HFF-Myc (cell line): Measurements from ENCODE around the gene NUP43.
"Not testable (repeated sequence)": the region's sequence is repeated elsewhere in the genome, so short reads cannot be mapped to it uniquely, and the experiment has no call there.

Experiments
- DNase-seq: peaks from one replicate; pipeline ENCODE4 v3.0.0-alpha.2; 2011; ENCODE audit warnings: low read depth; ENCODE audit errors: extremely low read depth
- H3K4me3 ChIP-seq: replicated peaks from 2 replicates; pipeline ENCODE4 v1.5.1; 2011; ENCODE audit warnings: low read depth, mild to moderate bottlenecking, control low read depth, low read length
- CTCF ChIP-seq: IDR thresholded peaks from 2 replicates; pipeline ENCODE4 v1.5.1; 2012; ENCODE audit warnings: mild to moderate bottlenecking, low read depth, low read length, control low read depth; ENCODE audit errors: missing control alignments

NUP43 gene

DNA sequence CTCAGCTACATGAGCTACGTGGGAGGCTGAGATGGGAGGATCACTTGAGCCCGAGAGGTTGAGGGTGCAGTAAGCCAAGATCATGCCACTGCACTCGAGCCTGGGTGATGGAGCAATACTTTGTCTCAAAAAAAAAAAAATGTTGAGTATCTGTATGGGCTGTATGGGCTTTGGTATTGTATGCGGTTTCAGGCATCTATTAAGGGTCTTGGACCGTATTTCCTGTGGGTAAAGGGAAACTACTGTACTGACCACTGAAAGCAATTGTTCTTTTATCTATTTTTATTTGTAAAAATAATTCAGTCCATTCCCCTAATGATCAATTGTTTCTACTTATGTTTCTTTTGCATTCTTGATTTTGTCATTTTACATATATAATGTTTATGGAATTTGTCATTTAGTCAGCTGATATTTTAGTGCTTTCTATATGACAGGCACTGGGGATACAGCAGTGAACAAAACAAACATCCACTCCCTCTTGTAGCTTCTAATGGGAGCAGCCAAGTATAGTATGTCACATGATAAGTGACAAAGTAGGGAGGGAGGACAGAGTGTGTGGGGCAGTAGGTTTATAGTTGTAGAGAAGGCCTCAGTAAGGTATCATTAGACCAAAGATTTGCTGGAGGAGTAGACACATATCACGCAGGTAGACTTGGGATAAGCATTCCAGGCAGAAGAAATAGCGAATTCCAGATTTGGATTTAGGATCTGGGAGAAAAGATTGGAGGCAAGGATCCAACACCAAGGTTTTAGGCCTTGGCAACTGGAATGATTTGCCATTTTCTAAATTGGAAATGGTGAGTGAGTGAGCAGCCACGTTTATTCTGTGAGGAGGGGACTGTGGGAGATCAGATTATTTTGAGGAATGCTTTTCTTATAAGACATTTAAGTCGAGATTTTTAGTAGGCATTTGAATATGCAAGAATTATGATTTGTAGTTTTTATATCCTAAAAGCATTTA is 9.3 kb upstream of the NUP43 start:
- TF ChIP-seq CTCF = no peak
- no peak overlapping the region for H3K4me3 ChIP-seq
- no peak for DNase-seq

DNA sequence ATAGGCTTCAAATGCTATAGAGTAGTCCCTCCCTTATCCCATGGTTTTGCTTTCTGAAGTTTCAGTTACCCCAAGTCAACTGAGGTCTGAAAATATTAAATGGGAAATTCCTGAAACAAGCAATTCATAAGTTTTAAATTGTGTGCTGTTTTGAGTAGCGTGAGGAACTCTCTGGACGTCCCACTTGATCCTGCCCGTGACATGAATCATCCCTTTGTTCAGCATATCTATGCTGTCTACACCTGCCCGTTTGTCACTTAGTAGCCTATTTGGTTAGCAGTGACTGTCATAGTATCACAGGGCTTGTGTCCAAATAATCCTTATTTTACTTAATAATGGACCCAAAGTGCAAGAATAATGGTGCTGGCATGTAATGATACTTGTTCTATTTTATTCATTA is 8.2 kb upstream of the NUP43 start:
- H3K4me3 ChIP-seq = no peak overlapping the region
- no peak for TF ChIP-seq CTCF
- DNase-seq = no peak

GRCh38 chr6:149753374-149753637 is 7.0 kb upstream of the NUP43 start:
- not testable (repeated sequence) for H3K4me3 ChIP-seq, DNase-seq

GRCh38 chr6:149752600-149753373 is 6.5 kb upstream of the NUP43 start:
- H3K4me3 ChIP-seq = no peak overlapping the region
- no peak for DNase-seq
- no peak for TF ChIP-seq CTCF

DNA sequence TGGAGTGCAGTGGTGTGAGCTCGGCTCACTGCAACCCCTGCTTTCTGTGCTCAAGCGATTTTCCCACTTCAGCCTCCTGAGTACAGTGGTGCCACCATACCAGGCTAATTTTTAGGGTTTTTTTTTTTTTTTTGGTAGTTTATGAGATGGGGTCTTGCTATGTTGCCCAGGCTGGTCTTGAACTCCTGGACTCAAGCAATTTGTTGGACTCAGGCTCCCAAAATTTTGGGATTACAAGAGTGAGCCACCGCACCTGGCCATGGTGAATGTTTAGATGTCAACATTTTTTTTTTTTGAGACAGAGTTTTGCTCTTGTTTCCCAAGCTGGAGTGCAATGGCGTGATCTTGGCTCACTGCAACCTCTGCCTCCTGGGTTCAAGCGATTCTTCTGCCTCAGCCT is 5.6 kb upstream of the NUP43 start:
- not testable (repeated sequence) for DNase-seq, H3K4me3 ChIP-seq

DNA sequence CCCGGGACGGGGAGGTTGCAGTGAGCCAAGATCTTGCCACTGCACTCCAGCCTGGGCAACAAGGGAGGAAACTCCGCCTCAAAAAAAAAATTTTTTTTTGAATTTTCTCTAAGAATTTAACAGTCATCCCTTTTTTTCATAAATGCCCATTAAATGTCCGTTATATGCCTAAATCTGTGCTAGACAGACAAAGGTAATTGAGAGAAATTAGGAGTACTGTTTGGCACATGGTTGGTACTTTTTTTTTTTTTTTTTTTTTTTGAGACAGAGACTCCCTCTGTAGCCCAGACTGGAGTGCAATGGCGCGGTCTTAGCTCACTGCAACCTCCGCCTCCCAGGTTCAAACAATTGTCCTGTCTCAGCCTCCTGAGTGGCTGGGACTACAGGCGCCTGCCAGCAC is 4.9 kb upstream of the NUP43 start:
- H3K4me3 ChIP-seq = peak overlapping the region; percentile 99
- TF ChIP-seq CTCF = no peak
- no peak for DNase-seq

GRCh38 chr6:149750136-149750609 is 3.8 kb upstream of the NUP43 start:
- peak overlapping the region; percentile 99 for H3K4me3 ChIP-seq
- TF ChIP-seq CTCF = no peak
- no peak for DNase-seq
